Uterus (tissue), 4 donors: Measurements from ENCODE around the gene PKMYT1. TPM values are rescaled to one million over a fixed set of nuclear protein-coding genes. Genes with fewer than 3 reads are reported as not detected.

Experiments
- DNase-seq, 2 donors: peaks; one replicate each; pipeline ENCODE4 v3.0.0-alpha.2; 2019 to 2020
- H3K27ac ChIP-seq, 2 donors: fragments of 200-600 bp; sonication (generic); 1 replicate in 1 of 2; 2 replicates in 1 of 2; pipeline ENCODE4 v1.5.1; 2016 to 2018
- H3K27me3 ChIP-seq, 2 donors: fragments of 200-600 bp; sonication (generic); one replicate each; pipeline ENCODE4 v1.5.1; 2018 to 2019; ENCODE audit warnings: control low read depth in 1 of 2
- H3K36me3 ChIP-seq, 2 donors: fragments of 200-600 bp; sonication (generic); one replicate each; pipeline ENCODE4 v1.5.1; 2019; ENCODE audit warnings: control low read depth in 1 of 2
- H3K4me1 ChIP-seq, 2 donors: fragments of 200-600 bp; sonication (generic); one replicate each; pipeline ENCODE4 v1.5.1; 2018 to 2019; ENCODE audit warnings: control low read depth in 1 of 2
- H3K4me3 ChIP-seq, 2 donors: fragments of 200-600 bp; sonication (generic); 1 replicate in 1 of 2; 2 replicates in 1 of 2; pipeline ENCODE4 v1.5.1; 2018 to 2019; ENCODE audit warnings: mild to moderate bottlenecking in 1 of 2
- H3K9me3 ChIP-seq, 2 donors: fragments of 200-600 bp; sonication (generic); one replicate each; pipeline ENCODE4 v1.5.1; 2019; ENCODE audit warnings: control low read depth in 1 of 2
- CTCF ChIP-seq, 4 experiments: fragments of 200-600 bp in 2 of 4; fragments of 450-650 bp in 2 of 4; sonication (generic) in 2 of 4; IDR thresholded peaks; one replicate each; pipeline ENCODE4 v1.5.1; 2016 to 2019; ENCODE audit warnings: antibody characterized with exemption in 4 of 4, mild to moderate bottlenecking in 2 of 4, moderate library complexity in 1 of 4
- POLR2A ChIP-seq, 2 donors: fragments of 450-650 bp; IDR thresholded peaks; one replicate each; pipeline ENCODE4 v1.6.1; 2016; ENCODE audit warnings: antibody characterized with exemption in 2 of 2, mild to moderate bottlenecking in 1 of 2, moderate library complexity in 1 of 2
- intact Hi-C: fragments of 100-400 bp; cut with DNase I; formaldehyde crosslinking; loops from one replicate; pipeline ENCODE4 v1.15.1; 2023; ENCODE audit warnings: low total_unique reads
- total RNA-seq, 4 donors: library from RNA; depleted of rRNA in 3 of 4; stranded (reverse); fragments of >200 nt in 3 of 4; gene quantifications; one replicate each; pipeline versions ENCODE4 v1.1.0 to v1.2.4, GENCODE V29; 2014 to 2023
- donor health status: DM: yes; HTN: yes; CAD: no.

The PKMYT1 gene
- total RNA-seq, 4 donors from 2014 or later: 6.1 TPM; not detected in 3

DNA sequence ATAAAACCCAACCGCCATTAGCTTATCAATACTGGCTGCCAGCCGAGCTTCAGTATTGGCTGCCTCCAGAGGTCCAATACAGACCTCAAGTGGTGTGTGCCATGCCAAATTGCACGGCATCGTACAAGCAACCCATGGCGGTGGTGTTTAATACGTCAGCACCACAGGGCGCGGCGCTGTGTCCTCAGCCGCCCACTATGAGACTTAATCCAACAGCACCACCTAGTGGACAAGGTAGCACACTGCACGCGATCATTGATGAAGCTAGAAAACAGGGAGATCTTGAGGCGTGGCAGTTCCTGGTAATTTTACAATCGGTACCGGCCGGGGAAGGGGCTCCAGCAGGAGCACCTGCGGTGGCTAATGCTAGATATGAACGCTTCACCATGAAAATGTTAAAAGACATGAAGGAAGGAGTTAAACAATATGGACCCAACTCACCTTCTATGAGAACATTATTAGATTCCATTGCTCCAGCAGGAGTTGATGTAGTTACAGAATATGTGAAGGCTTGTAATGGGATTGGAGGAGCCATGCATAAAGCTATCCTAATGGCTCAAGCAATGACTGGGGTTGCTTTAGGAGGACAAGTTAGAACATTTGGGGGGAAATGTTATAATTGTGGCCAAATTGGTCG, 53.1 kb downstream of the PKMYT1 start:
- TF ChIP-seq POLR2A (IDR thresholded peaks at IDR 0.05): no peak
- peak; percentile 94 to 96 (median 95) for TF ChIP-seq CTCF (IDR thresholded peaks at IDR 0.05)
- no peaks in the 10 kb centered on the region for H3K27me3 ChIP-seq
- no peak overlapping the region for H3K4me3 ChIP-seq
- H3K27ac ChIP-seq: no peak overlapping the region
- H3K9me3 ChIP-seq: no peaks in the 10 kb centered on the region
- intact Hi-C loops: loop anchor here (10.0 kb wide), 1 partner anchor 52 kb away; no protein-coding TSS in a partner anchor
- peak; percentile 78 to 85 for DNase-seq
- no peaks in the 10 kb centered on the region for H3K36me3 ChIP-seq
- no peaks in the 10 kb centered on the region for H3K4me1 ChIP-seq

DNA sequence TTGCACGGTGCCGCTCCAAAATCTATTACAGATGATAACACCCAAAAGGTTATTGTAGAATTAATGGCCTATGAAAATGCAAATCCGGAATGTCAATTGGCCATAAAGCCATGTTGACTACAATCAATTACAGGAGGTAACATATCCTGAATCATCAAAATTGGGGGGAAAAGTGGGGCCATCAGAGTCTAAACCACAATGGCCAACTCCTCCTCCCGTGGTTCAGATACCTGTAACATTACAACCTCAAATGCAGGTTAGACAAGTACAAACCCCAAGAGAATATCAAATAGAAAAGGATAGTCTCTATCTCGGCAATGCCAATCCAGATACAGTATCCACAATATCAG, 53.6 kb downstream of the PKMYT1 start:
- TF ChIP-seq CTCF (IDR thresholded peaks at IDR 0.05) (no peak), POLR2A (IDR thresholded peaks at IDR 0.05) (no peak)

GRCh38 chr16:2925951-2926649, 54.1 kb downstream of the PKMYT1 start:
- intact Hi-C loops: loop anchor here (10.0 kb wide), 1 partner anchor 51 kb away; no protein-coding TSS in a partner anchor
- no peaks in the 10 kb centered on the region for H3K27me3 ChIP-seq
- H3K4me1 ChIP-seq: no peaks in the 10 kb centered on the region
- no peaks in the 10 kb centered on the region for H3K9me3 ChIP-seq
- DNase-seq: no peak
- H3K4me3 ChIP-seq: no peak overlapping the region
- TF ChIP-seq POLR2A (IDR thresholded peaks at IDR 0.05) (no peak), CTCF (IDR thresholded peaks at IDR 0.05) (no peak)
- no peak overlapping the region for H3K27ac ChIP-seq
- H3K36me3 ChIP-seq: no peaks in the 10 kb centered on the region

More for the DNA sequence above, 53.6 kb downstream of the PKMYT1 start:
- H3K27ac ChIP-seq: no peak overlapping the region
- no peaks in the 10 kb centered on the region for H3K27me3 ChIP-seq
- no peak overlapping the region for H3K4me3 ChIP-seq
- no peak for DNase-seq
- intact Hi-C loops: loop anchor here (10.0 kb wide), 1 partner anchor 52 kb away; no protein-coding TSS in a partner anchor
- no peaks in the 10 kb centered on the region for H3K36me3 ChIP-seq
- no peaks in the 10 kb centered on the region for H3K4me1 ChIP-seq
- no peaks in the 10 kb centered on the region for H3K9me3 ChIP-seq

DNA sequence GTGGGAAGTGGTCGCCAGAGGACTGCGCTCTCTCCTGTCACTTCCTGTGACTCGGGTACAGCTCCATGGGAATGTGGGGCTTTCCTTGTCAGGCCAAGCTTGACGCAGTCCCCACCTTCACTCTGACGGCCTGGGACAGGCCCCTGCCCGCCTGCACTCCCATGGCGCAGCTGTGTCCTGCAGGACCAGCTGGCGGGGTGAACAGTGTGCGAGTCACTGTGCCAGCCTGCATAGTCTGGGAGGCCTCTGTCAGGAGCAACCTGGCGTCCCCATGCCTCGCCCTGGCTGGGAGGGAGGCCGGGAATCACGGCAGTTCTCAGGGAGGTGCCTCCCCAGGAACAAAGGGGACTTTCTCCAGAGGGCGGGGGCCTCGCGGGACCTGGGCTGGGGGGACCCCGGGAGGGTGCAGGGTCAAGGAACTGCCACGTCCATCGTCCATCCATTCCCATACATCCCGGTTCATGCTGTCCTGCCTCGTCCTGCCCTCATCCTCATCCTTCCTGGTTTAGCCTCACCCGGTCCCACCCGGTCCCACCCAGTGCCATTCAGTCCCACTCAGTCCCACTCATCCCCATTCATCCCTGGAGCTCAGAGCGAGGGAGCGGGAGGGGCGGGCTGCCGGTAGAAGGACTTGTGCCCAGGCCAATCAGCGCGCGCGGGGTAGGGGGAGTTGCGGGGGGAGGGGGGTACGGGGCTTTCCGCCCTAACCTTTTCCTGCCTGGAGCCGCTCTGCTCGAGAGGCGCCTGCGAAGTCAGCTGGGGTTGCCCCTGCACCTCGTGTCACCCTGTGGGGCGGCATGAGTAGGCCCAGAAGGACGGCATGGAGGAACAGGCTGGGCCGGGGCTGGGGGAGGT, 55.1 kb downstream of the PKMYT1 start:
- H3K36me3 ChIP-seq: no peaks in the 10 kb centered on the region
- no peaks in the 10 kb centered on the region for H3K27me3 ChIP-seq

More for the DNA sequence above, 55.1 kb downstream of the PKMYT1 start:
- Histone ChIP-seq H3K9me3 (no peaks in the 10 kb centered on the region), H3K4me1 (no peaks in the 10 kb centered on the region), H3K4me3 (no peak overlapping the region), H3K27ac (no peak overlapping the region)
- no peak for DNase-seq
- intact Hi-C loops: loop anchor here (10.0 kb wide), 1 partner anchor 50 kb away; no protein-coding TSS in a partner anchor
- TF ChIP-seq POLR2A (IDR thresholded peaks at IDR 0.05): no peak
- no peak for TF ChIP-seq CTCF (IDR thresholded peaks at IDR 0.05)
